Activated CD4-positive, alpha-beta T cell treated with anti-CD3 and anti-CD28 coated beads for 4 hours (primary cell): ENCODE results near the gene FRMD4A.

Source experiments
- DNase-seq, 2 donors: peaks; one replicate each; pipeline ENCODE4 v3.0.0-alpha.2; 2020

FRMD4A gene

GRCh38 chr10:13658264-13658663 lies 672.5 kb downstream of the FRMD4A start:
- no peak for DNase-seq

GRCh38 chr10:13657101-13657680 lies 673.5 kb downstream of the FRMD4A start:
- DNase-seq, result no peak

- no peak for DNase-seq
These were observed 674.2 kb downstream of the FRMD4A start for GRCh38 chr10:13656337-13657100.

GRCh38 chr10:13654846-13655245 lies 675.9 kb downstream of the FRMD4A start:
- no peak for DNase-seq

GRCh38 chr10:13654118-13654830 lies 676.5 kb downstream of the FRMD4A start:
- DNase-seq, result no peak

GRCh38 chr10:13652860-13653259 lies 677.9 kb downstream of the FRMD4A start:
- no peak for DNase-seq

GRCh38 chr10:13651969-13652720 lies 678.6 kb downstream of the FRMD4A start:
- DNase-seq, result no peak

GRCh38 chr10:13650961-13651360 lies 679.8 kb downstream of the FRMD4A start:
- DNase-seq, result no peak

- DNase-seq, result no peak
These were observed 680.7 kb downstream of the FRMD4A start for GRCh38 chr10:13649844-13650520.

GRCh38 chr10:13648425-13648824 lies 682.3 kb downstream of the FRMD4A start:
- DNase-seq, result no peak

GRCh38 chr10:13644866-13645265 lies 685.9 kb downstream of the FRMD4A start:
- DNase-seq, result no peak

GRCh38 chr10:13643016-13643415 lies 687.7 kb downstream of the FRMD4A start:
- no peak for DNase-seq

GRCh38 chr10:13642293-13642692 lies 688.4 kb downstream of the FRMD4A start:
- no peak for DNase-seq

- no peak for DNase-seq
These were observed 692.8 kb downstream of the FRMD4A start for GRCh38 chr10:13637894-13638293.

- DNase-seq, result no peak
These were observed 693.3 kb downstream of the FRMD4A start for GRCh38 chr10:13637303-13637856.

- DNase-seq, result no peak
These were observed 693.9 kb downstream of the FRMD4A start for GRCh38 chr10:13636776-13637175.

GRCh38 chr10:13634207-13634606 lies 696.5 kb downstream of the FRMD4A start:
- no peak for DNase-seq

GRCh38 chr10:13633689-13634088 lies 697.0 kb downstream of the FRMD4A start:
- DNase-seq, result no peak

- no peak for DNase-seq
These were observed 697.8 kb downstream of the FRMD4A start for GRCh38 chr10:13632884-13633440.

- no peak for DNase-seq
These were observed 698.3 kb downstream of the FRMD4A start for GRCh38 chr10:13632440-13632839.

GRCh38 chr10:13631594-13631993 lies 699.1 kb downstream of the FRMD4A start:
- DNase-seq, result no peak

GRCh38 chr10:13630231-13630630 lies 700.5 kb downstream of the FRMD4A start:
- DNase-seq, result no peak
